Activated CD4-positive, alpha-beta T cell treated with anti-CD3 and anti-CD28 coated beads, Interleukin-2, amount 50 U/mL, for 16 hours (primary cell): ENCODE data around the gene PCARE.
"Not testable (repeated sequence)": the region's sequence is repeated elsewhere in the genome, so short reads cannot be mapped to it uniquely, and the experiment has no call there.

Source experiments
- DNase-seq: peaks from one replicate; pipeline ENCODE4 v3.0.0-alpha.2; 2020

PCARE gene

DNA sequence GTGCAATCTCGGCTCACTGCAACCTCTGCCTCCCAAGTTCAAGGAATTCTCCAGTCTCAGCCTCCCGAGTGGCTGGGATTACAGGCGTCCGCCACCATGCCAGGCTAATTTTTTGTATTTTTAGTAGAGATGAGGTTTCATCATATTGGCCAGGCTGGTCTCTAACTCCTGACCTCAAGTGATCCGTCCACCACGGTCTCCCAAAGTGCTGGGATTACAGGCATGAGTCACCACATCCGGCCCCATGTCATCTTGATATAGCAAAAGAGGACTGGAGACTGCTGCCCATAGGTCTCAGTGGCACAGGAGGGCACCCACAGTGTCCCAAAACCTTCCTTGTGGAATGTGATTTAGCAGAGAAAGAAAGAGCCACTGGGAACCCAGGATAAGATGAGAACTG is 16.0 kb upstream of the PCARE start:
- not testable (repeated sequence) for DNase-seq

DNA sequence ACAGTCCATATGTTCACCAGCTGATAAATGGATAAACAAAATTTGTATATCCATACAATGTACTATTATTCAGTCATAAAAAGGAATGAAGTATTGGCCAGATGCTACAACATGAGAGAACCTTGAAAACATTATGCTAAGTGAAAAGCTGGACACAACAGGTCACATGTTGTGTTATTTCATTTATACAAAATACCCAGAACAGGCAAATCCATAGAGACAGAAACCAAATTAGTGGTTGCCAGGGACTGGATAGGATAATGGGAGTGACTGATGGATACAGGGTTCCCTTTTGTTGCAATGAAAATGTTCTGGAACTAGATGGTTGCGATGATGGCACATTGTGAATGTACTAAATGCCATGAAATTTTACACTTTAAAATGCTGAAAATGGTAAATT is 10.2 kb upstream of the PCARE start:
- no peak for DNase-seq

DNA sequence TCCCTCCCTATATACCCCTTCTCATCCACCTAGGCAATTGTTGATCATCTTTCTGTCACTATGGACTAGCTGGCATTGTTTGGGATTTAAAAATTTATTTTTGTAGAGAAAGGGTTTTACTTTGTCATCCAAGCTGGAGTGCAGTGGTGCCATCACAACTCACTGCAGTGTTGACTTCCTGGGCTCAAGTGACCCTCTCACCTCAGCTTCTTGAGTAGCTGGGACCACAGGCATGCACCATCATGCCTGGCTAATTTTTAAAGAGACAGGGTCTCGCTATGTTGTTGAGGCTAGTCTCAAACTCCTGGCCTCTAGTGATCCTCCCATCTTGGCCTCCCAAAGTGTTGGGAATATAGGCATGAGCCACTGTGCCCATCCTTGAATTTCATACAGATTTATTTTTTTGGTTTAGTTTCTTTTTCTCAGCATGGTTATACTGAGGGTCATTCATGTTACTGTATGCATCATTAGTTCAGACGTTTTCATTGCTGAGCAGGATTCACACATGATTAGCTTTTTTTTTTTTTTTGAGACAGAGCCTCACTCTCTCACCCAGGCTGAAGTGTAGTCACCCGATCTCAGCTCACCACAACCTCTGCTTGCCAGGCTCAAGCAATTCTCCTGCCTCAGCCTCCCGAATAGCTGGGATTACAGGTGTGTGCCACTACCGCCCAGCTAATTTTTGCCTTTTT is 8.6 kb upstream of the PCARE start:
- DNase-seq: no peak

DNA sequence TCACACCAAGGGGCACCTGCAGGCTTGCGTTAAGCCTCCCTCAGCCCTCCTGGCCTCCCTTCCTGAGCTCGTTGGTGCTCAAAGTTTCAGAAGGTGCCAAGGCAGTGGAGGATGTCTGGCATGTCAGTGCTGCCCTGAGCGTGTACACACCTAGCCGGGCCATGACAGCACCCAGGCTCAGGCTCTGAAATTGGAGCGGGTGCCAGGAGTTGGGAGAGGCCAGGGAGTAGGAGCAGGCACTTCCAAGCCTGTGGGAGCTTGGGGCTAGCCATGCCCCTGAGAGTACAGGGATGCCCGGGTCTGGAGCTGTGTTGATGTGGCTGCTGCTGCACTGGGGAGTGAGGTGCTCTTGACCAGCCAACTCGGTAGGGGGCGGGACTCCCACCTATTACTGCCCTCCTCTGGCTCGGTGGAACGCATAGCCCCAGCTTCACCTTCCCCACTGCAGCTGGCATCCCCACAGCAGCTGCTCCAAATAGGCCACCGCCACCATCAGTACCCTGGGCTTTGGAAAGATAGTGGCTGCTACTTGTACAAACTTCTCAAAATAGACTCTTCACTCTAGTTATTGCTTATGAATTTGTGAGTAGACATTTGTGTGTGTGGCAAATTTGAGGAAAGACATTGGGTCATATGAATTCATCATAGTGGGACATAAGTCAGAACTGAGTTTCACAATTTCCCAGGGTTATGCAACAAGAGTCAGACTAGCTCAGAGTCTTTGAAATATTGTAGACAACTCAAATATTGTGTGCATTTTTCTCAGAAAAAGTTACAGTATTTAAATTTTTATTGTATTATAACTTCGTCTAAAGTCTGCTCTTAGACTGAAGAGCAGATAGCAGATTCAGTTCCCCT is 6.8 kb upstream of the PCARE start:
- no peak for DNase-seq

DNA sequence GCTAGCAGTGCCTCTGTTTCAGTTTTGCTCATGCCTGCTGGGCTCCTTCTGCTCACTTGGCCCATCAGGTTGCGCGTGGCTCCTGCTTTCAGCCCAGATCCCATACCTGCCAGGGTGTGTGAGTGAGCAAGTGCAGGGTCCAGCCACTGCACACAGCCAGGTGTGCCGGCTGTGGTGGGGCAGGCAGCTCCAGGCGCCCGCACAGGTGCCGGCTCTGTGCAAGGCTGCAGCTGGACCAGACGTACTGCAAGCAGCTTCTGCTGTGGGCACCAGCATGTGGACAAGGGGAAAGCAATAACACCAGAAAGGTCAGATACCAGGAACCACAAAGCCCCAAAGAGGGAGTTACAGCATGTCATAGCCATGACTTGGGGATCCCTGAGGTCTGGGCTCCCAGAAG is 5.6 kb upstream of the PCARE start:
- no peak for DNase-seq

DNA sequence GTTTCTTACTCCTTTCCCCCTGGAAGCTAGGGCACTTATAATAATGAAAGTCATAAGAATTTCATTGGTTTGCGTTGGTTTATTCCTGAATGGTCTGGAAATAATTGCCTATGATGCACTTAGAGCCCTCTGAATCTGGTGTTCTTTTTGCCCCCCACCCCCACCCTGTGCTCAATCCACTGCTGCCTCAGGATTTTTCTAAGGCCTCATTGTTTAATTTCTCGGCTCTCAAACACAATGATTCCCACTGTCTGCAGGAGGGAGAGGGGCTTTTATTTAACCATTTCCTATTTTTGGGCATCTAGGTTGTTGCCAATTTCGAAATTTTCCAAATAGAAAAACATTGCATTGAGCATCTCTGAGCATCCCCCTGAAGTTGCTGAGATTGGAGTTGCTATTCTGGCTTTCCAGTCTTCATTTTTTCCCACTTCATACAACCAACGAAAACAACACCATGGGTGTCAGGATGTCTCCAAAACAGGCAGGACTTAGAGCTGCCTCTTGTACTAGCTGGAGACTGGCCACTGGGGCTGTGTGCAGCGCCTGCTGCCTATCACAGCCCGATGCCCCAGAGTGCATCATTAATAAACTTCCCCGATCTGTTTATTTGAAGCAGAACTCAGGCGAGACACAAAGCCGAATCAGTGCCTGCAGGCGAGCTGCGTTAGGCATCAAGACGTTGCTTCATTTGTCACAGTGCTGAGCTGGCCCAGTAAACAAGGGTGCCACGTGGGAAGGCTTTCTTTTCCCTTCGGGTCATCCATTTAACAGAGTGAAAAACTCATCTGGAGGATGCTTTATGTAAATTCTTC is 1.8 kb upstream of the PCARE start:
- no peak for DNase-seq

DNA sequence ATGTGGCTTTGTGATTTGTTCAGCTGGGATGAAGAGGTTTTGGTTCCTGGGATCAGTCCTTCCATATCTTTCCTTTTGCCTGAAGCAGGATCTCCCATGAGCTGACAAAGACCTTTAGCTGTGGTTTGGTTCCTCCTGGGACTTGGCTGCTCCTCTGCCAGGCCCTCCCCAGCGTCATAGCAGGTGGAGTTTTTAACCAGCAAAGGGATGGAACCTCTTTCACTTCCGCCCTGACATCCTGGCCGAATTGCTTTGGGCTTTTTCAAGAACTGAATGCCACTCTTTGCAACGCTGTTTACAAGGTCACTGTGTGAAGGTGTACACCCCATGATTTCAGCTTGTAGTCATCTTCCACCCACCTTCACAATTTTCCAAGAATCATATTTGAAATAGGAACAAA is 390 bp downstream of the PCARE start:
- DNase-seq: no peak

DNA sequence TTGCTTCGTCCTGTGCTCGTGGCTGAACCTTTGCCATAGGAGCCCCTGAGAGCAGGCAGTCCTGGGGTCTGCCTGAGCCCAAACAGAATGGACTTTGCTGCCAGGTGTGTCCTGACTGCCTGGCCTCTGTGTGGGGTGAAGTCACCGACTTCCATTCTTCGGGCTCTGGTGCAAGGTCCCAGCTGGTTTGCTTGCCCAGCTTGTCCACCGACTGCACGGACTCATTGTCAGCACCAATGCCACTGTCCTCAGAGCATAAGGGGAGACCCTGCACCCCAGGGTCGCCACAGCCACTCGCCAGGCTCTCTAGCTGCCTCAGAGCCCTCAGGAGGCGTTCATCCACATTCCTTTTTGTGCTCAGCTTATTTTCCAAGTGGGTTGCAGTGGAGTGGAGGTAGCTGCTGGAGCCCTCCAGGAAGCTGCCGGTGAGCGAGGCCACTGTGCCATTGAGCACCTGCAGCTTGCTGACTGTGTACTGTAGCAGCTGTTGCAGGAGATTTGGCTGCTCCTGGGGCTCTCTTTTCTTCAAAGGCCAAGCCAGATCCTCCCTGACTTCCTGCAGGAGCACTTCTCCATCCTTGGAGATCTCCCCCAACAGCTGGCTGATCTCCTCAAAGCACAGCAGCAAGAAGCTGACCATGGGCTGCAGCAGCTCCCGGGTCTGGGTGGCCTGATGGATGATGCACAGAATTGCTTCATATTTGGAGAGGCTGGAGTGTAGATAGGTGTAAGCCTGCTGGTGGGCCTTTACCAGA is 1.2 kb downstream of the PCARE start:
- DNase-seq: no peak

DNA sequence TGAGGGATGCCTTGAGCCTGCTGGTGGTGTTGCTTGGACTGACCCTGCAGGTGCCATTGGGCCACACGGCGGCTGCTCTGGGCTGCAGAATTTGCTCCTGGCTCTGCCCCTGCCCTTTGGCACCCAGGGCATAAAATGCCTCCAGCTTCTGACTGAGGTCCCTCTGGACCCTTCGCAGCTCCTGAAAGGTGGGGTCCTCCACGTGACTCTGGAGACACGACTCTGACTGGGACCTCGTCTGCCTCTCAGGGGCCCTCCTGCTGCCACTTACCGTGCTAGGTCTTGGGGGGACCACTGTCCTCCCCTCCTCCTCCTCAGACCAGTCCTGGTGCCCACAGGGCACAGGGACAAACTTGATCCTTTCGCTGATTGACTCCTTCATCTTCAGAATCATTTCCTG is 2.1 kb downstream of the PCARE start:
- DNase-seq: no peak

DNA sequence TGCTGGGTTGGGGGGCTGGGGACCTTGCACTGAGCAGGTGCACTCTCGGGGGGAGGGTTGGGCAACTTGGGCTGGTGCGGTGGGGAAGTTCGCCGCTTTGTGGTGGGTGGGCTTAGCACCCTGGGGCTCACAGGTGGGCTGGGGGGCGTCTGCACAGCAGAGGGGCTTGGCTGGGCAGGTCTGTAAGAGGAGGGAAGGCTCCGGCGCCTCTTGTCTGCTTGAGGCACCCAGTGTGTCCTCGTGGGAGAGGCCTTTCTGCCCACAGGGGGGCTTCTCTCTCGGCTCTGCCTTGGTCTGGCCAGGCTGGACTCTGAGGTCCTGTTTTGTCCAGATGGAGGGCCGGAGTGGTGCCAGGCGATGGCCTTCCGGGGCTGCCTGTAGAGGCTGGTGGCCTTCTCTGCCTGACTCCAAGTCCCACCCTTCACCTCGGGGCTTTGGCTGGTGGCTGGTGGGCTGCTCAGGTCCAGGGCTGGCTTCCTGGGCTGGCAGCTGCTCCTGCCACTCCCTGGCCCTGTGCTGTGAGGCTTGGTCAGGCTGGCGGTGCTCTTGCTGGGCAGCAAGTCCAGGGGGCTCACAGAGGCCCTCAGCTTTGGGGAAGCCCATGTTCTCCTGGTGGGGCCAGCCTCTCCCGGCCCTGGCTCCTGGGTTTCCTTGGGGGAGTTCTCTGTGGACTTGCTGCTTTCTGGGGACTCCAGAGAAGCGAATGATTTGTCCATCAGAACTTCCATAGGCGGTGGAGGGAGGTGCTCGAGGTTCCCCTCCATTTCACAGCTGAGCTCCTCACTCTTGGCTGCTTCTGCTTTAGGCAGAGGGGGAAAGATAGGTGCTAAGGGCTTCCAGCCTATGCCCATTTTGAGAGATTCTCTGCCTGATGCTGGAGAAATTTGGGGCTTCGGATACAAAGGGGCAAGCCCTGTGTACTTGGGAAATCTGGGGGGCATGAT is 3.0 kb downstream of the PCARE start:
- no peak for DNase-seq

DNA sequence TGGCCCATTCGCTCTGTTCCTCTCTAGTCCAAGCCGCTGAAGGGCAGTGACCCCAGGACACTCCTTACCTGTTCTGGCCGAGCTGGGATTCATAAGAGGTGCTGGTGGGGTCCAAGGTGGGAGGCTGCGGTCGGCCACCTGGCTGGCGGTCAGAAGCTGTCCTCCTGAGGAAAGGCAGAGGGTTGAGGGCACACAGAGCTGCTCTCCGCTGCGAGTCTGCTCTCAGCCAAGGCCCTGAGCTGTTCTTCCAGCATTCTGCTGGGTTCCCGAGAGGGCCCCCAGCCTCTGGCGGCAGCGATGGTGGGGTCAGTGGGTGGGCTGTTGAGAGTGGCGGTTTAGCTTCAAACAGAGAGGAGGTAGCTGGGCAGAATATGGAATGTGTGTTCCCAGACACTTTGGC is 3.8 kb downstream of the PCARE start:
- DNase-seq: no peak

DNA sequence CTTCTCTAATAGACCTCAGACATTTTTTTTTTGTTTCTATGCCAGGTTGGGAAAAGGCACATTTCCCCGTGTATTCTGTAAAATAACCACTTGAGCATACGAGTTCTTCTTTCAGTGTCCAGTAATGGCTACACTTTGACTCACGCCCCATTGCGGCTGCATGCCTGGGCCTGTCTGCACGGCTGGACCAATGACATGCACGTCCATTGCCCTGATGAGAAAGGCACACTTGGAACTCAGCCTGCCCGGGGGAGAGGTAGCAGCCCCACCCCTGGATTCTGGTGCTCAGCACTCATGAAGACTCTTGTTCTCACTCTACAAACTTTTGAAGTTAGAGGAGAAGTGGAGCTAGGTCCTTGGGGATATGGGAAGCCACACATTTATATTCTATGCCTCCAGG is 5.8 kb downstream of the PCARE start:
- DNase-seq: no peak

DNA sequence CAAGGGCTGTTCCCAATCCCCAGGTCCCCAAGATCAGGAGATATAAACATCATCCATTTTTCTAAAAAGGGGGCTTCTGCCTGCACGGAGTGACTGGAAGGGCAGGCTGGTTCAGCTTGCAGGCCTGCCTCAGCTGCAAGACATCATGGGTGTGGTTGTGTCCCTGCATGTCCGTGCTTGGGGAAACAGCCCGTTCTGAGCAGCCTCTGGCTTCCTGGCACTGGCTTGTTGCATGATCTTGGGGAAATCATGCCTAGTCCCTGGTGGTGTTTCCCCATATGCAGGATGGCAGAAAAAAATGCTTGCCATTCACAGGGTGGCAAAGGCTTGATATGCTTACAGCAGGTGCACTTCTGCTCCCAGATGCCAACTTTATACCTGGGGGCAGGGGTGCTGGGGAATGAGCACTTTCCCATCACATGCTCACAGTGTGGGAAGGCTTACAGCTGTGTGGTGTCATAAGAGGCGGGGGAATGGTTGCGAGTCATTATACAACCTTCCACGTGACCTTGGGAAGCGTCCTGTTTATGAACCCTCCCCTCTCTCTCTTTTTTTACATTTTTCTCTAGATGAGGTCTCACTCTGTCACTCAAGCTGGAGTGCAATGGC is 7.2 kb downstream of the PCARE start:
- no peak for DNase-seq

DNA sequence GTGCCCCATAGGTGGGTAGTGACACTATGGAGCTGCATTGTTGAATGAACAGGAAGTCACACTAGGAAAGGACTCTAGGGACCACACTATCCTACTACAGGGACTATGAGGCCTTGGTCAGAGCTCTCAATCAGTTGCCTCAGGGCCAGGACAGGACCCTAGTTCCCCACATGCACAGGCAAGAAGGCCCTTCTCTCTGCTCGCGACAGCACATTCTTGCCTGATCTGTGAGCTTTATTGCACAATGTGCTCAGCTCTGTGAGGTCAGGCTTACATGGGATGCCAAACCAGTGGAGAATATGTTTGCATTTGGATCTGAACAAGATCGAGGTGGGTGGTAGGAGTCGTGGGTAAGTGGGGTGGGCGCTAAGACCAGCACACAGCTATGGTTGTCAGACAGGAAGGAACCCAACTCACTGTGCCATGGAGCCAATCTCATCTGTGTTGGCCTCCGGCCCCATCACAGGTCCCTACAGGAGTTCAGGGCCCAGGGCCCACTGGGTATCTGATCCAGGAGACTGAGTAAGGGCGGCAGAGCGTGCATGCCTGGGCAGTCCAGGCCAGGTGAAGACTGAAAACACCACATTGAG is 8.0 kb downstream of the PCARE start:
- DNase-seq: no peak

DNA sequence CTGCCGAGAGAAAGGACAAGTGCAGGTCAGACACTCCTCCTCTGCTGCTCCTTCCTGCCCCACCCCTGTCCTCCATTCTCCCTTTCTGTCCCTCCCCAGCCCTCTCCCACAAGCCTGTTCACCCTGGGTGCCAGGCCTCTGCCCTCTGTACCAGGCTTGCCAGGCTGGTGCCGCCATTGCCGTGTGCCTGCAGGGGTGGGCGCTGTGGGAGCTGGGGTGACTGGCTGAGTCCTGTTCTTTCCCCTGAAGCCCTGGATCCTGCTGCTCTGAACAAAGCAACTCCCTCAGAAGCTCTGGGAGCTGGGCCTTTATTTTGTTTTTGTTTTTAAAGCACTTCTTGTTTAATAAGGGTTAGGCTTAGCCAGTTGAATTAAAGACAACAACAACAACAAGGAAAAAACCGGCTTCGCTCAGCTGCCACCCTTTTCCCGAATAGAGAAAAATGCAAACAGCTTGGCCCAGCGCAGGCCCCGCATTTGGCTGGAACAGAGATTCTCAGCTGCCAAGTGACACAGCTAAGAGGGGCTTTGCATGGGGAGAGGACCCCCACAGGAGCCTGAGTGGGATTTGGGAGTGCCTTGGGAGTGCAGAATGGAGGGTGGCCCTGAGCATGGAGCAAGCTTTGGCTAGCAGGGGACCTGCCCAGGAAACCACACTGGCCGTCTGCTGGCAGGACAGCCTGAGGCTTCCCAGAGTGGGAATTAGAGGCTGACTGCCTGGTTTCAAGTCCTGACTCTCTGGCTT is 9.1 kb downstream of the PCARE start:
- DNase-seq: no peak

DNA sequence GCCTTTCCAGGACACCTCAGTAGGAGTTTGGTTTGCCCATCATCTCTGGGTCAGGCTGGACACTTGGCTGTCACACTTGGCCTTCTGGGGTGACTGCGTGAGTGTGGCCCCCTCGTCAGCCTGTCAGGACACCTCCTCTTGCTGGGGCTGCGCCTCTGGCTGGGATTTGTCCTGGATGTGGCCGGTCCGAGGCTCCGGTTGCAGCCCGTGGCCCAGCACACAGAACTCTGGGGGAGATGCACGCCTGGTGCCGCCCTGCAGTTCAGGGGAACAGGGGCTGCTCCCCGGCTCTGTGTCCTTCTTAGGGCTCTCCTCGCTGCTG is 9.6 kb downstream of the PCARE start:
- no peak for DNase-seq

DNA sequence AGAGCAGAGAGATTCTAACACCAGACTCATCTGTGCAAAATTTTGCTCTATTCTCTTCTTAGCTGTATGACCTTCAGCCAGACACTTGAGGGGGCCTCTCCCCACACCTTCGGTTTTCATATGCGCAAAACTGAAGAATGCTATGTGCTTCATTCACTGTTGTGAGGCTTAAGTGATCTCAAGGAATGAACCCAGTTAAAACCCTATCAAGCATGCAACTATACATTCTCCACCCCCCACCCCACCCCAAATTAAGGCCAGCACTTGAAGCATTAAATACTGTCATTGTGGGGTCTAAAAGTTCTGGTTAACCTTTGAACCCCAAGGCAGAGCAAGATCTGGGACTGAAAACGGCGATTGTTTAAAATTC is 10.0 kb downstream of the PCARE start:
- DNase-seq: no peak

DNA sequence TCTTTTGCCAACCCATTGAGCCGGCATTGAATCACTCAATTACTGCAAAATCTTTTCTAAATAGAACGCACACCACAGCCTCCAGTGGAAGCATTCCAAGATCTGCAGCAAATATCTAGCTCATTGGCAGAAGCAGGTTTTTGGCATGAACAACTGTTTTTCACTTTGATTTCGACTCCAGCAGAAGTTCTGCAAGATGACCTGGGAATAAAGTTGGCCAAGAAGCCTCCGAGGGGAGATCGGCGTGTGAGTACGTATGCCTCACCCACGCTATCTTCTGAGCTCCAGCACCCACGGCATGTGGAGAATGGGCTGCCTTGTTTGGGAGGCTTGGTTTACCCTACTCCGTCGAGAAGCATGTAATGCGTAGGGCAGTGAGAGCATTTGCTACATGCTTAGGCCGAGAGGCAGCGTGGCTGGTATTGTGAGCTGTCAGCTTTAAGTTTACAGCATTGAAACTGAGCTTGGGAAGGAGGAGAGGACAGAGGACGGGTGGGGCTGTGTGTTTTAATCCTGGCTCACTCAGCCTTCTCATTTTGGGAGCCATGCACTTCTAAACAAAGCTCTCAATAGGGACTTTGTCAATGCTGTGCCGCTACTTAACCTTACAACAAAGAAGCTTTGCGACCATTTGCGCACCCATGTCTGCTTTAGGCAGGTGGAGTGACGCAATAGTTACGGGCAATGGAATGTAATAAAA is 10.5 kb downstream of the PCARE start:
- no peak for DNase-seq

DNA sequence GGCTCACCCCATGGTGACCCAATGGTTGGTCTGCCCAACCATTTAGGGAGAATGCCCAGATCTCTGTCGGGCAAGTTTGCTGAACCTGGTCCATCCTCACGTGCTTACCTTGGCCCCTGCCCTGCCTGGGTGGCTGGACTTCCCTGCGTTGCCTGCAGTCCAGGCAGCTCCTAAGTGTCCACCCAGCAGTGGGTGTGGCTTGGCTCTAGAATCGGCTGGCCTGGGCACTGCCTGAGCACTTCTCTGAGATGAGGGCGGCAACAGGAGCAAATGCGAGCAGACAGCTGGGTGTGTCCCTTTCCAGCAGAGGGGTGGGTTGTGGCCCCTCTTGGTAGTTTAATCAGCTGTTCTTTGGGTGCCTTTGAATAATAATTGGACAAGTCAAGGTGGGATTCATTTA is 11.3 kb downstream of the PCARE start:
- no peak for DNase-seq

DNA sequence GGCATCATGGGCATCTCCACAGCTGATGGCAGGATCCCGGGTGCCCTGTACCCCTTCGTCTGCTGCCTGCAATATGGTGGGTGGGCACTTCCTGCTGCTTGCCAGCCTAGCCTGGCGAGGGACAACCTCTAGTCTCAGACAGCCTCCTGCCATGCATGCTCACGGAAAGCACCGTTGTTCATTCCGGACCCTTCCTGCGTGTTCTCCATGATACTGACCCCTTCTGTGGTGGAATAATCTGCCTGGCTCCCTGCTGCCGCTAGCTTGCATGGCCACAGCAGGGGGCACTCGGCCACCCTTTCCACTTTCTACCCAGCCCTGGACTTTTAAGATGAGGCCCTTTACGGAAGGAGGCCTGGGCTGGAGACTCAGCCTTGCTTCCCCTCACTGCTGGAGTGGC is 12.0 kb downstream of the PCARE start:
- DNase-seq: no peak
